PC-3 (cell line): ENCODE measurements around the gene NR2F2. TPM values are rescaled to one million over a fixed set of nuclear protein-coding genes. Genes with fewer than 3 reads are reported as not detected.

ENCODE experiments used
- ATAC-seq: fragments of 200-7000 bp; cut with Tn5 transposase; 2 replicates; pipeline ENCODE4 v1.9.1; 2020; ENCODE audit warnings: mild to moderate bottlenecking, moderate library complexity
- BruUV-seq: library from RNA; stranded (reverse); fragments of 400-500 nt; replicated peaks from 2 replicates; lab custom pipeline; 2021; lab: Mats Ljungman, UMichigan
- CTCF ChIA-PET: fragments of 300-600 bp; sonication (Branson Sonifier 250); formaldehyde crosslinking; loops from one replicate; lab custom pipeline; 2022; ENCODE audit warnings: antibody characterized with exemption; lab: Charles Lee
- POLR2A ChIA-PET: fragments of 300-600 bp; sonication (Branson Sonifier 250); formaldehyde crosslinking; loops from one replicate; lab custom pipeline; 2022; ENCODE audit warnings: antibody characterized with exemption; ENCODE audit not compliant: unreplicated experiment; lab: Charles Lee
- DNase-seq: peaks from one replicate; pipeline ENCODE4 v3.0.0-alpha.2; 2015
- H2AFZ ChIP-seq: fragments of 300-600 bp; sonication (generic); 2 replicates; pipeline ENCODE4 v1.6.0; 2016; ENCODE audit warnings: antibody characterized with exemption, low read length
- H3F3A ChIP-seq: fragments of 300-600 bp; sonication (generic); one replicate; pipeline ENCODE4 v1.6.0; 2017; ENCODE audit warnings: antibody characterized with exemption, low read length, control low read depth, mild to moderate bottlenecking; ENCODE audit not compliant: unreplicated experiment
- H3K27ac ChIP-seq: fragments of 300-600 bp; sonication (generic); 2 replicates; pipeline ENCODE4 v1.5.1; 2016; ENCODE audit warnings: mild to moderate bottlenecking, low read length
- H3K27me3 ChIP-seq: fragments of 300-600 bp; sonication (generic); 2 replicates; pipeline ENCODE4 v1.6.1; 2016; ENCODE audit warnings: low read length, mixed read lengths
- H3K36me3 ChIP-seq: fragments of 300-600 bp; sonication (generic); 2 replicates; pipeline ENCODE4 v1.6.1; 2016; ENCODE audit warnings: low read depth, mixed run types, low read length, mixed read lengths
- H3K4me1 ChIP-seq: fragments of 300-600 bp; sonication (generic); 2 replicates; pipeline ENCODE4 v1.5.1; 2016; ENCODE audit warnings: low read length; ENCODE audit not compliant: insufficient read depth
- H3K4me2 ChIP-seq: fragments of 300-600 bp; sonication (generic); 2 replicates; pipeline ENCODE4 v1.6.0; 2016; ENCODE audit warnings: low read length
- H3K4me3 ChIP-seq: fragments of 300-600 bp; sonication (generic); 2 replicates; pipeline ENCODE4 v1.5.1; 2016; ENCODE audit warnings: mild to moderate bottlenecking, low read length, mixed read lengths
- H3K79me2 ChIP-seq: fragments of 300-600 bp; sonication (generic); 2 replicates; pipeline ENCODE4 v1.6.1; 2017; ENCODE audit warnings: low read length, mixed read lengths
- H3K9ac ChIP-seq: fragments of 300-600 bp; sonication (generic); 2 replicates; pipeline ENCODE4 v1.6.0; 2016; ENCODE audit warnings: mild to moderate bottlenecking, low read length
- H3K9me2 ChIP-seq: fragments of 300-600 bp; sonication (generic); replicated peaks from 2 replicates; pipeline ENCODE4 v1.6.1; 2016; ENCODE audit warnings: mixed run types, low read length, mixed read lengths
- H3K9me3 ChIP-seq: fragments of 300-600 bp; sonication (generic); 2 replicates; pipeline ENCODE4 v1.6.1; 2016; ENCODE audit warnings: low read length, mixed read lengths
- H4K20me1 ChIP-seq: fragments of 300-600 bp; sonication (generic); 2 replicates; pipeline ENCODE4 v1.6.1; 2016; ENCODE audit warnings: low read length, mixed read lengths
- EZH2 ChIP-seq: fragments of 300-600 bp; sonication (generic); IDR thresholded peaks from one replicate; pipeline ENCODE4 v1.6.1; 2017; ENCODE audit warnings: antibody characterized with exemption, mild to moderate bottlenecking, low read length; ENCODE audit not compliant: unreplicated experiment
- EZH2phosphoT487 ChIP-seq: fragments of 300-600 bp; sonication (generic); IDR thresholded peaks from 2 replicates; pipeline ENCODE4 v1.6.1; 2018; ENCODE audit warnings: mild to moderate bottlenecking, antibody characterized with exemption, low read length, borderline replicate concordance
- intact Hi-C: fragments of 100-400 bp; cut with micrococcal nuclease; formaldehyde crosslinking; loops from 2 replicates; pipeline ENCODE4 v1.9.0; 2023
- total RNA-seq: library from RNA; depleted of rRNA; stranded (reverse); fragments of >200 nt; gene quantifications from 2 replicates; pipeline ENCODE4 v1.2.3, GENCODE V29; 2014
- TF ChIP-seq, protein P1 (sequence below): fragments of 300-600 bp; sonication (generic); conservative IDR thresholded peaks from 2 replicates; pipeline ENCODE4 v1.5.1; 2017; ENCODE audit warnings: antibody characterized with exemption, low read depth, mild to moderate bottlenecking, low read length

The NR2F2 gene
- total RNA-seq, 1 experiment from 2014 or later: 19.6 TPM

DNA sequence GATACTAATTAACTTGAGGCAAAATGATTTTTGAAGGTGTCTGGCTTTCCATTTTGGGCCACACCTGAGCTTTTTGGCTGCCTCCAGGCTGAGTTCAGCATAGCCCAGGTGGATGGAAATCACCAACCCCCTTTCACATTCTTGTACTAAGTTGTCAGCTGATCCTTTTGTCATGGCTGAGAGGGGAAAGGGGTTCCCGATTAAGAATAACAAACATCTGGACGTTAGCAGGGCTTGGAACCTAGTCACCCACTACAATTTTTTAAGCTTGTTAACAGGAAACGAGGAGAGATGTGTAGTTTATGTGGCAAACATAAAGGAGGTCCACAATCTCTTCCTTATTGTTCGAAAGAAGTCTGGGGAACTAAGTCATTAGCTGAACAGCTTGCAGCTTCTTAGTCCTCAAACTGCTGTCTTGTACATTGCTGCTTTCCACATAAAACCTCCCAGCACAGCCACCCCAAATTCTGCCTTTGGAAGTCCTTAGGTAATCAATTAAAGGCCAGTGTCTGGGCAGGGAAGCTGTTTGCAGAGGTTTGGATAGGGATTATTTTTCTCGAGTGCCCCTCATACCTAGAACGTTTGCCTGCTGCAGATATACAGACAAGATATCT, 5.0 kb downstream of the NR2F2 start:
- Histone ChIP-seq H3K27ac (peak overlapping the region; percentile 88), H4K20me1 (peaks cover 39% of the 10 kb centered on the region), H3K36me3 (peaks cover 37% of the 10 kb centered on the region), H3K9ac (peak overlapping the region; percentile 97), H3K4me3 (peak overlapping the region; percentile 89), H3K79me2 (peaks cover 97% of the 10 kb centered on the region), H3K9me2 (no peaks in the 10 kb centered on the region), H2AFZ (no peak overlapping the region), H3K27me3 (no peaks in the 10 kb centered on the region), H3F3A (no peaks in the 10 kb centered on the region), H3K4me1 (peaks cover 8% of the 10 kb centered on the region; the same call in 1 of the 2 replicates), H3K9me3 (no peaks in the 10 kb centered on the region), H3K4me2 (peak overlapping the region; percentile 89)
- POLR2A ChIA-PET: no interaction called here
- TF ChIP-seq, protein P1, sequence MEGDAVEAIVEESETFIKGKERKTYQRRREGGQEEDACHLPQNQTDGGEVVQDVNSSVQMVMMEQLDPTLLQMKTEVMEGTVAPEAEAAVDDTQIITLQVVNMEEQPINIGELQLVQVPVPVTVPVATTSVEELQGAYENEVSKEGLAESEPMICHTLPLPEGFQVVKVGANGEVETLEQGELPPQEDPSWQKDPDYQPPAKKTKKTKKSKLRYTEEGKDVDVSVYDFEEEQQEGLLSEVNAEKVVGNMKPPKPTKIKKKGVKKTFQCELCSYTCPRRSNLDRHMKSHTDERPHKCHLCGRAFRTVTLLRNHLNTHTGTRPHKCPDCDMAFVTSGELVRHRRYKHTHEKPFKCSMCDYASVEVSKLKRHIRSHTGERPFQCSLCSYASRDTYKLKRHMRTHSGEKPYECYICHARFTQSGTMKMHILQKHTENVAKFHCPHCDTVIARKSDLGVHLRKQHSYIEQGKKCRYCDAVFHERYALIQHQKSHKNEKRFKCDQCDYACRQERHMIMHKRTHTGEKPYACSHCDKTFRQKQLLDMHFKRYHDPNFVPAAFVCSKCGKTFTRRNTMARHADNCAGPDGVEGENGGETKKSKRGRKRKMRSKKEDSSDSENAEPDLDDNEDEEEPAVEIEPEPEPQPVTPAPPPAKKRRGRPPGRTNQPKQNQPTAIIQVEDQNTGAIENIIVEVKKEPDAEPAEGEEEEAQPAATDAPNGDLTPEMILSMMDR: no peak
- TF ChIP-seq EZH2phosphoT487 (no peak), EZH2 (no peak)
- DNase-seq (peak; percentile 23), ATAC-seq (no peak)
- no TSS peak for BruUV-seq
- CTCF ChIA-PET: interaction anchor here (0.5 kb wide), 1 partner anchor 136 kb away, joined by 3 read pairs; no protein-coding TSS in a partner anchor
- intact Hi-C loops: no loop called here

DNA sequence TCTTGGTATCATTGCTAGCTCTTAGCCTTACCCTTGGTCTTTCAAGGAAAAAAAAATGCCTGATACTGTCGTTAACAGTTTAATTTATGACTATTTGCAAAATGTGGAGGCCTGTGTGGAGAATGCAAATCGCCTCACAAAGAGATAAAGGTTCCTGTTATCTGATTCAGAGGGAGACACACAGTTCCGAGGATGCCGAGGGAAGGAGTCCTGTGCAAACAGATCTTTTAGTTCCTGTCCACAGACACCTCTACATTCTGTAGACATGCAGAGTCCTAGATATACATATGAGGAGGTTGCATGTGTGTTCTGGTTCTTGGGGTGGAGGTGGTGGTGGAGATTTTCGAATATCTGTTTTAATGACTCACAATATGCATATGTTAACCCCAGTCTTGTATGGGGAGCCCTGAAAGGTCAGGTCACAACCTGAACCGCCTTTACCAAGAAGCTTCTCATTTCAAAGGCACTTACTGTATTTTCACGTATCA, 5.7 kb downstream of the NR2F2 start:
- intact Hi-C loops: no loop called here
- H2AFZ ChIP-seq: no peak overlapping the region
- no peaks in the 10 kb centered on the region for H3K9me3 ChIP-seq
- TF ChIP-seq, protein P1: no peak
- TF ChIP-seq EZH2 (no peak), EZH2phosphoT487 (no peak)
- H3K27ac ChIP-seq: peak overlapping the region; percentile 88
- H4K20me1 ChIP-seq: peaks cover 39% of the 10 kb centered on the region
- no peaks in the 10 kb centered on the region for H3K9me2 ChIP-seq
- peak overlapping the region; percentile 89 for H3K4me2 ChIP-seq
- H3F3A ChIP-seq: no peaks in the 10 kb centered on the region
- peaks cover 37% of the 10 kb centered on the region for H3K36me3 ChIP-seq
- ChIA-PET POLR2A (interaction anchor here (0.6 kb wide), 1 partner anchor 9 kb away, joined by 5 read pairs; no protein-coding TSS in a partner anchor), CTCF (interaction anchor here (1.0 to 1.1 kb wide), 2 partner anchors 9 to 1077 kb away, joined by 5 to 7 read pairs; no protein-coding TSS in a partner anchor)
- H3K4me1 ChIP-seq: peaks cover 8% of the 10 kb centered on the region; the same call in 1 of the 2 replicates
- peak; percentile 33 for DNase-seq
- peak; percentile 4; the same call in 1 of the 2 replicates for ATAC-seq
- peak overlapping the region; percentile 97 for H3K9ac ChIP-seq
- peaks cover 99% of the 10 kb centered on the region for H3K79me2 ChIP-seq
- no TSS peak for BruUV-seq
- peak overlapping the region; percentile 89 for H3K4me3 ChIP-seq
- no peaks in the 10 kb centered on the region for H3K27me3 ChIP-seq
